HG03520 (cell line): Measurements from ENCODE around the gene IL1RAPL2.
"Not testable (repeated sequence)": the region's sequence is repeated elsewhere in the genome, so short reads cannot be mapped to it uniquely, and the experiment has no call there.

ENCODE experiments used
- ATAC-seq: cut with Tn5 transposase; IDR thresholded peaks from one replicate; pipeline ENCODE4 v1.9.1; 2021; ENCODE audit warnings: mild to moderate bottlenecking, moderate library complexity; ENCODE audit not compliant: unreplicated experiment

IL1RAPL2 gene

GRCh38 chrX:104565791-104566680 lies at the start of gene IL1RAPL2:
TSS of gene IL1RAPL2 (plus strand) at chrX:104566199.
- ATAC-seq: no peak

- ATAC-seq: no peak
Measured at GRCh38 chrX:104522386-104522785, 43.6 kb upstream of the IL1RAPL2 start.

GRCh38 chrX:104523858-104524257 lies 42.1 kb upstream of the IL1RAPL2 start:
- ATAC-seq: no peak

DNA sequence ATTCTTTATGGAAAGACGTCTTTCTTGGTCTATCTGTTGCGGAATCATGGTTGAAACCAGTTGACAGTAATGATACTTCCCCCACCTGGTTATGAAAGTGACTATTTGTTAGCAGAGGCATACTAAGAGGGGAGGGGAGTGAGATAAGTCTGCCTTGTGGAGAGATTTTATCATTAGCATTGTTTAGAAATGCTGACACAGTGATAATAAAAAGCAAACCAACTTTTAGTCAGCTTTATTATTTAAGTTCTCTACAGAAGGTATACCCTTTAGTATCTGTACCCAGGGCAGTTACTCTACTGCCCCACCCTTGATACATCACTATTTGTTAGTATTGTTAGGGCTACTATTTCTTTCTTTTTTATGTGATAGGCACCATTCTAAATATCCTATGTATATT lies 26.9 kb upstream of the IL1RAPL2 start:
- ATAC-seq: no peak

GRCh38 chrX:104542447-104542846 lies 23.6 kb upstream of the IL1RAPL2 start:
- ATAC-seq: not testable (repeated sequence)

DNA sequence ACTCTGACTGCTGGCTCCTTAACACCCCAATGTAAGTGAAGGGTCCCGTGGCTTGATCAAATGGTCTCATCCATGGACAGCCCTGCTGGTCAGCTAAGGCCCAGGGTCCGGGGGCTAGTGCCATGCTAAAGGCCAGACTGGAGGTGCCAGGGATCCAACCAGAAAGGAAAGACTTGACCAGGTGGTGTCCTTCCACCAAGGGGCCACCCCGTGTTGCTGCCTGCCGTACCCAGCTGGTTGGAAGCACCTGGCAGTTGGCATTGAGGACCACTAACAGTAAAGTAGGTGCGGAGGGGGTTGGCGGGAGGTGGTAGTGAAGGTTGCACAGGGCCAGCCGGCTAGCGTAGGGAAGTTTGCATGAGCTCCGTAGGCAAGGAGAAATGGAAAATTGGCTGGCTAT lies 1.7 kb upstream of the IL1RAPL2 start:
- ATAC-seq: no peak

DNA sequence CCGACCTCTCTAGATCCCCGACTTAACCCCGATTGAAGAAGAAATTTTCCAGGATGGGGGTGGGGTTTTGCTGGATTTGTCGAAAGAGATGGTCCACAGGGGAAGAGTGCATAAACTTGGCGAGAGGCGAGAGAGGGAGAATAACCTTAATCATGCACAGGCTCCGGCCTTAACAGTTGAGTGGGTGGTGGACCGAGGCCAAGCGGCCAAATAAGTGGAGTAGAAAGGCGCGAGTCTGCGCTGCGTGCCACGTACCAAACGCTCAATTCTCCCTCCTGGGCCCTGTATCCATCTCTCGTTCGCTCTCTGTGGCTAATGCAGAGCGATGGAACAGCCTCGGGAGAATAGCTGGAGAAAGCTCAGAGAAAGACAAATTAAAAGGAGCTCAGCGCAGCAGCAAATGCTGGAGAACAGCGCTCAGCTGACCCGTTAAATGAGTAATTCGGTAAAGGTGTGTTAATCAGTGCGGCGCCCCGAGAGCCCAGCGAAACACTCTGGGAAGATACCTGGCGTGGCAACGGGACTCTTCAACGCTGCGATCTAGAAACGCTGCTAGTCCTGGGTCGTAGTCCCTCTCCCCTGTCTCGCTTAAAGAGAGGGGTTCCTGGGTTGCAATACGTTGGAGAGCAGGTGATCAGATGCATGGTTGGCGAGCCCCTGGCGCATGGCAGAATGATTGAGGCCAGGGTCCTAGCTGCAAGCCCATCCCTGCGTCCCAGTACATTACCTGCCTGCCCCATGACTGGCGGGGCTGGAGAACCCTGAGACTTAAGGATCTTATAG lies 887 bp upstream of the IL1RAPL2 start:
- ATAC-seq: no peak

DNA sequence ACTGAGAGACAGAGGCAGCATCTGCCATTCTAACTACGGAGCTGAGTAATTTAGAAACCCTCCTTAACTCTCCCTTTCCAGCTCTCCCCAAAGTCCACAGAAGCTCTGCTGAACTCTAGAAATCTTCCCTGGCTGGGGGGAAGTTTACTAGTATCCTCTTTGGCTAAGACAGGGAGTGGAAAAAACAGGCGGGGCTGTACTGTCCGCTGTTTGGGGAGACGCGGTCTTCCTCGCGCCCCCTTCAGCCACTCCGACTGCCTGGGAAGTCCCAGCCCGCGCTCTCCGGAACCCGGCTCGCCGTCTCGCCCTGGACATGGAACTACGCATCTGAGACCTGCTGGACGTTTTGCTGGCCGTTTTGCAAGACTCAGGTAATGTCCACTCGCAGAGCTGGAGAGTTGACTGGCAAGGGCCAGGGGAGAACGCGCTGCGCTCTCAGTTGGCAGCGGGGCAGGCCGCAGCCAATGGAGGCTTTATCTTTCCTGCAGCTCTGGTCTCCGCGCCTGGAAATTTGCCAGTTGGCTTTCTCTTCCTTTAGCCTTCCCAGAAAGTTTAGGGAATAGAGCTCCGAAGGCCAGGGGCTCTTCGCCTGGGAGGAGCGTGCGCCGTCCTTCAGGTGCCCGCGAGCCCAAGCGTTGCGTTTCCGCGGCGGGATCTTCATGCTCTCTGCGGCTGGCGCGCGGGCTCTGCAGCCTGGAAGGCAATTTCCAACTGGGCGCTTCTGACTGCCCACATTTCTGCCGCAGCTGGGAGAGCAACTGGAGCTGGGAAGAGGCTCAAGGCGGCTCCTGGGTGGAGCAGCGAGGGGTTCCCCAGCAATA lies 892 bp downstream of the IL1RAPL2 start:
- ATAC-seq: no peak

DNA sequence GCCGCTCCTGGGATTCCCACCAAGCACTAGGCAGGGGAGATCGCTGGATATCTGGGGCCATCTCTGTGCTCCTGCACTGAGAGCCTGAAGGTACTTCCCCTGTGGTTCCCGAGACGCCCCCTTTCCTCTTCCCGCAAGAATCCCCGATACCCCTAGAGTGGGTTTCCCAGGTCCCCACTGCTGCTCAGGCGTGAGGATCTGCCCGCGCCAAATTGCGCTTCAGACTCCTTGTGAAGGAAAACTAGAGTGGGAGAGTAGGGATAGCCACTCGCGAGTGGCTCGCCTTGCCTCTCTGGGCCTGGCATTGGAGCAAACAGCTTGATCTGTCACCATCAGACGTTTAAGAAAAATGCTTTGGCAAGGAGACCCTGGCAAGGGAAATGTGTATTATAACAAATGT lies 1.5 kb downstream of the IL1RAPL2 start:
- no peak for ATAC-seq

- no peak for ATAC-seq
Measured at GRCh38 chrX:104568304-104568915, 2.4 kb downstream of the IL1RAPL2 start.

DNA sequence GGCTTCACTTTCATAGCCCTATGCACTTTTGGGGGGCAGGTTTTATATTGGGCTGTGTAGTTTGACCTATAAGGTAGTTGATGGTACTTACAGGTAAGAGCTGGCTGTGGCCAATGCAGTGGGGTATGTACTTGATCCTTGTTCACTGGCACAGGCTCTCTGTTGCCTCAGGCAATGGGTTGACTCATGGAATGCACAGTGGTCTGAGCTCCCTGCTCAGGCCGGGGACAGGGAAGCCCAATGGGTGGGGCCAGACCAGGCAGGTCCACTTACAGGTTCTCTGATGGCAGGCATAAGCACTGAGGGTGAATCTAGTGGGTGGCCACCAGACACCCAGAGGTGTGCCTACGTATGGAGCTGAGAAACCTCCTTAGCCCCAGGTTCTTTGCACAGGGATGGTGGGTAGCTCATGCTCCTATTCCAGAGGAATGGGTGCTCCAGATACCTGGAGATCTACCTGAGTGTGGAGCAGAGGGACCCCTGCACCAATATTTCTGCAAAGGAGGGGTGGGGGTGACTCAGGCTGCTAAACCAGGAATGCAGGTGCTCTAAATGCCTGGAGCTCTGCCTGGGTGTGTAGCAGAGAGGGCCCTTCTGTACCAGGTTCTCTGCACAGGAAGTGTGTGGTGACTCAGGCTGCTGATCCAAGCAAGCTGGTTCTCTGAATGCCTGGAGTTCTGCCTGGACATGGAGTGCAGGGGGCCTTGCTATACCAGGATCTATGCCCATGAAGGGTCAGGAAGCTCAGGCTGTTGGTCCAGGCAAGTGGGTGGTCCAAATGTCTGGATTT lies 52.3 kb downstream of the IL1RAPL2 start:
- ATAC-seq: no peak

DNA sequence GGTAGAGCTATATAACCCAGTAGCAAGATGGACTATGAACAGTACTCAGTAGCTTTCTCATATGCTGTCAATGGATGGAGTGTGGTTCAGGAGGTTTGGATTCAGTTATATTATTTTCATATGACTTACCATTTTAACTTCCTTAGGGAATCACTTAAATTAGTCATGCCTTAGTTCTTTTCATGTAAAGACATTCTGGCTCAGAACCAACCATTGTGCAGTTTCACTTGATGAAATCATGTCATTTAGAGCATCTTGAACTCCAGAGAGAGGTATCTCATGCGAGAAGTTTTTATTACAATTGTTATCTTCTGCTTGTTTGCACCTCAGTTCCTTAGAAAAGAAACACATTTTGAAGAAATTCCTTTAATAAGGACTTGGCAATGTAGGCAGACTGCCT lies 55.8 kb downstream of the IL1RAPL2 start:
- no peak for ATAC-seq

- no peak for ATAC-seq
Measured at GRCh38 chrX:104641176-104641575, 75.2 kb downstream of the IL1RAPL2 start.

- no peak for ATAC-seq
Measured at GRCh38 chrX:104647084-104647483, 81.1 kb downstream of the IL1RAPL2 start.

DNA sequence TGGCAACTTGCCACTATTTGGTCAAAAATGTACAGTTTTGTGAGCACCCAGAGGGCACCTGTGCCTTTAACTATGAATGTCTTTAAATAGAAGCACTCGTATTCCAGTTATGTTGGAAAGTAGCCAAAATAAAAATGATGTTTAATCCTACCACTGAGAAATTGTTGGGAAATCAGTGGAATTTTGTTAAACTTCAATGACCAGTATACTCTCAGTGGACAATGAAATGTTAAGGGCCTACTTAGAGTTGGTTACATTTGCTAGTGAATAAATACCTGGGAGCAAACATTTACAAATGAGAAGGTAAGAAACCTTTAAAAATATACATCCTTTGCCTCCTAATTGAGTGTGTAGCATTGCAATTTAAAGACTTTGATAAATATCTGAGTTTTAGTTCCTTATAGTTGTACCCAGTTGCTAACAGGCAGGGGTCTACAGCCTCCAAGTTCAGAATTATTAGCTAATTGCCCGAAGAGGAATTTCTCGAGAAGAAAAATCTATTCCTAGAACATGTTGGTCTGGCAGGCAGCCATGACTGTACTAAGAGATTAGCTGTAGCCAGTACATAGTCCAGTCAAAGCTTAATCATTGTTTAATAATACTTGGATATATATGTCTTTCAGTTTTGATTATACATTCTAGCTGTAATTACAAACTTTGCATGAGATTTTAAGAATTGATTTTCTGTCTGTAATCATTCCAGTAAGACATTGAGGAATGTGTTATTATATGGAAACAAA lies 93.2 kb downstream of the IL1RAPL2 start:
- no peak for ATAC-seq

GRCh38 chrX:104660092-104660491 lies 94.1 kb downstream of the IL1RAPL2 start:
- no peak for ATAC-seq

- no peak for ATAC-seq
Measured at GRCh38 chrX:104662694-104663093, 96.7 kb downstream of the IL1RAPL2 start.

DNA sequence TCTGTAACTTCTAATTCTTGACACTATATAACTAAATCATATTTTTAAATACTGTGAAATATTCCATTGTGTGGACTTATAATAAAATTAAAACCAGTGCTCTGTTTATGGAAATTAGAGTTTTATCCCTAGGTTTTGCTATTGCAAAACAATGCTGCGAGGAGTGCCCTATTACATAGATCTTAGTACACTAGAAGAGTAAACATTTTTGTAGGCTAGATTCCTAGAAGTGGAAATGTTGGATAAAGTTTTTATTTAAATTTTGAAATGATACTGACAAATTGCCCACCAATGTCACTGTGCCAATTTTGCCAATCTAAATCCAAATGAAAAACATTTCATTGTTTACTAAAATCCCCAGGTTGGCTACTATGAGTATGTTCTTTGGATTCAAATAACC lies 99.7 kb downstream of the IL1RAPL2 start:
- no peak for ATAC-seq

DNA sequence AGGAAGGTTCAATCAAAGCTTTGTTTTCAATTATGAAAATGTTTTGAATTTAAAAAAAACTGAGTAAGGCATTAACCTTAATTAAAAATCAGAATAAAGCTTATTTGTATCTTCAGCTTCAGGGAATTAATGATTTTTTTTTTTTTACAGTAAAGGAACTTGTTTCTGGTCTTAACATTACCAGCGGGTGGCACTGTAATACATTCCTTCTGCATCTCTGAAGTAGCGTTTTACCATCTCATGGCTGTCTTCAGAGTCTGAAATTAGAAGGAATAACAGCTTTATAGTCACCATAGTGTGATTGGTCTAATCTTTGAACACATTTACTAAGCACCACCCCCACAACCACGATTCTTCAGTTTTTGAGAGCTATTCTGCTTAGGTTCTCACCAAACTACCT lies 102.6 kb downstream of the IL1RAPL2 start:
- no peak for ATAC-seq
